IgD-negative memory B cell (primary cell): ENCODE data around the gene CD22. TPM values are rescaled to one million over a fixed set of nuclear protein-coding genes. Genes with fewer than 3 reads are reported as not detected.
A peak's percentile ranks its signal among the peaks of the same experiment; 100 is the strongest.
"Not testable (repeated sequence)": the region's sequence is repeated elsewhere in the genome, so short reads cannot be mapped to it uniquely, and the experiment has no call there.

Experiments
- H3K27ac Mint-ChIP-seq, 3 donors: one replicate each; pipeline ENCODE4 v1.8.0; 2020 to 2022; ENCODE audit warnings: mild to moderate bottlenecking in 3 of 3, mixed read lengths in 3 of 3, moderate library complexity in 1 of 3
- H3K27me3 Mint-ChIP-seq: one replicate; pipeline ENCODE4 v1.8.0; 2021; ENCODE audit warnings: mixed read lengths
- H3K36me3 Mint-ChIP-seq: one replicate; pipeline ENCODE4 v1.8.0; 2020; ENCODE audit warnings: mild to moderate bottlenecking, mixed read lengths
- H3K4me1 Mint-ChIP-seq, 3 donors: one replicate each; pipeline ENCODE4 v1.8.0; 2020 to 2022; ENCODE audit warnings: mixed read lengths in 3 of 3, mild to moderate bottlenecking in 1 of 3
- H3K4me3 Mint-ChIP-seq, 4 donors: one replicate each; pipeline ENCODE4 v1.8.0; 2020 to 2022; ENCODE audit warnings: mild to moderate bottlenecking in 4 of 4, mixed read lengths in 4 of 4, moderate library complexity in 3 of 4
- H3K9me3 Mint-ChIP-seq, 3 donors: one replicate each; pipeline ENCODE4 v1.8.0; 2020 to 2021; ENCODE audit warnings: mixed read lengths in 3 of 3, mild to moderate bottlenecking in 1 of 3
- polyA plus RNA-seq: library from polyadenylated mRNA; unstranded; fragments of 300-500 nt; fragmentation: Illumina TruSeq; gene quantifications from one replicate; pipeline ENCODE4 v1.2.3, GENCODE V29; 2021

Gene CD22
- polyA plus RNA-seq, result 494 TPM

- H3K27ac Mint-ChIP-seq, result peak within 1 kb of the TSS; percentile 60 to 98 (median 85)
- peaks cover 21 to 56% (median 36%) of the 10 kb centered on the region in 3 donors for H3K4me1 Mint-ChIP-seq
- peak within 1 kb of the TSS; percentile 88 to 98 (median 95) for H3K4me3 Mint-ChIP-seq
- H3K27me3 Mint-ChIP-seq, result no peaks in the 10 kb centered on the region
- peaks cover 3% of the 10 kb centered on the region for H3K36me3 Mint-ChIP-seq
- no peaks in the 10 kb centered on the region for H3K9me3 Mint-ChIP-seq
These were observed at the start of gene CD22 for GRCh38 chr19:35328851-35329285. Gene CD22, plus strand, starts transcription at chr19:35329187. Its CDS starts 2,854 bp downstream, at chr19:35332041.

GRCh38 chr19:35279374-35279773 lies 49.6 kb upstream of the CD22 start:
- Mint-ChIP-seq H3K36me3 (peaks cover 2% of the 10 kb centered on the region), H3K4me1 (peaks cover 16 to 25% (median 25%) of the 10 kb centered on the region in 3 donors), H3K9me3 (no peaks in the 10 kb centered on the region), H3K27ac (peak overlapping the region in 1 of 3 donors; percentile 31), H3K27me3 (no peaks in the 10 kb centered on the region), H3K4me3 (no peak overlapping the region)

DNA sequence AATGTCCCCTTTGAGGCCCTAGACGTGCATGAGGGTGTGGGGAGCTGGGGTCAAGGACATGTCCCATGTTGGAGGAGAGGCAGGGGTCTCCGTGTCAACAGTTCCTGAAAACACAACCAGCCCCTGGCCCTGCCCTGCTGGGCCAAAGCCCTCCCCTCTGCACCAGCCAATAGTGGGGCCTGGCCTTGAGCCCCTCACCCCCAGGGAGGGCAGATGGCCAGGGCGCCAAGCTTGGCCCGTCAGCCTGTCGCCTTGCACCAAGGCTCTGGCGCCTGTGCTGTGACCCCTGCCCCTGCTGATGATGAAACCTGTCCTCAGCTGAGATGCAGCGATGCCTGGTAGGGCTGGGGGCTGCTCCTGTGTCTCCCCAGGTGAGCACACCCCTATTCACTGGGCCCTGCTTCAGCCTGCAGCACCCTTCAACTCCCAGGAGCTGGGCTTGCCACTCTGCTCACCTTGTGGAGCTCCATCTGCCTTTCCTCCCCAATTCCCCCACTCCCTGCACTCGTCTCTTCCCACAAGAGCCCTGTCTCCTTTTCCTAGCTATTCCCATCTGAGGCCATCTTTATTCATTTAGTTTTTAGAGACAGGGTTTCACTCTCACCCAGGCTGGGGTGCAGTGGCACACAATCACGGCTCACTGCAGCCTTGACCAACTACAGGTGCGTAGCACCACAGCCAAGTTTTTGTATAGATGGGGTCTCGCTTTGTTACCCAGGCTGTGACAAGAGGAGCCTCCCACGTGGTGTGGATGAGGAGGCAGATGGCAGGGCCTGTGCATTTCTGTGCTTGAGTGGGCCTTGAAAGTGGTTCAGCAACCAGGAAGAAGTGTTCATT lies 48.8 kb upstream of the CD22 start:
- Mint-ChIP-seq H3K27me3 (no peaks in the 10 kb centered on the region), H3K36me3 (peaks cover 2% of the 10 kb centered on the region), H3K9me3 (no peaks in the 10 kb centered on the region), H3K4me3 (peak overlapping the region in 1 of 4 donors; percentile 20), H3K27ac (peak overlapping the region in 2 of 3 donors; percentile 31 to 63), H3K4me1 (peaks cover 16 to 25% (median 25%) of the 10 kb centered on the region in 3 donors)

GRCh38 chr19:35281303-35281702 lies 47.7 kb upstream of the CD22 start:
- Mint-ChIP-seq H3K27me3 (no peaks in the 10 kb centered on the region), H3K4me1 (peaks cover 13 to 25% (median 23%) of the 10 kb centered on the region in 3 donors), H3K27ac (peak overlapping the region in 1 of 3 donors; percentile 97), H3K9me3 (no peaks in the 10 kb centered on the region), H3K36me3 (peaks cover 2% of the 10 kb centered on the region), H3K4me3 (peak overlapping the region in 2 of 4 donors; percentile 1 to 3)

DNA sequence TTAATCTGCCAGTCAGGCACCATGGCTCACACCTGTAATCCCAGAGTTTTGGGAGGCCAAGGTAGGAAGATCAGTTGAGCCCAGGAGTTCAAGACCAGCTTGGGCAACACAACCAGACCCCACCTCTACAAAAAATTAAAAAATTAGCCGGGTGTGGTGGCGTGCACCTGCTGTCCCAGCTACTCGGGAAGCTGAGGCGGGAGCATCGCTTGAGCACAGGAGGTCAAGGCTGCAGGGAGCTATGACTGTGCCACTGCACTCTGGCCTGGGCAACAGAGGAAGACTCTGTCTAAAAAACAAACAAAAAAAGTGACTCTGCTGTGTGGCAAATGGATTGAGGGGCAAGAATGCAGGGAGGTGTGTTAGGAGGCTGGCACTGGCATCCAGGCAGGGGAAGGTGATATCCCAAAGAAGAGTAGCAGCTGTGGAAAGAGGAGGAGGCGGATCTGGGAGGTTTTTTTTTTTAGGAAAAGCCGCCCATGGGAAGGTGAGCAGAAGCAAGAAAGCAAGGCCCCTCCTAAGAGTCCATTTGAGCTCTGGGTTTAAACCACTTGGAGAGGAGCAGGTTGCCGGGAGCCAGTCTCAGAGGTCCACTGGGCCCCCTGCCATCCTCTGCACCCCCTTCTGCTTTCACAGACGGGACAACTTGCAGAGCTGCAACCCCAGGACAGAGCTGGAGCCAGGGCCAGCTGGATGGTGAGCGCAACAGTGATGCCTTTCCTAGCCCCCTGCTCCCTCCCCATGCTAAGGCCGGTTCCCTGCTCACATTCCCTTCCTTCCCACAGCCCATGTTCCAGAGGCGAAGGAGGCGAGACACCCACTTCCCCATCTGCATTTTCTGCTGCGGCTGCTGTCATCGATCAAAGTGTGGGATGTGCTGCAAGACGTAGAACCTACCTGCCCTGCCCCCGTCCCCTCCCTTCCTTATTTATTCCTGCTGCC lies 44.6 kb upstream of the CD22 start:
- peak overlapping the region in 1 of 3 donors; percentile 39 for H3K27ac Mint-ChIP-seq

DNA sequence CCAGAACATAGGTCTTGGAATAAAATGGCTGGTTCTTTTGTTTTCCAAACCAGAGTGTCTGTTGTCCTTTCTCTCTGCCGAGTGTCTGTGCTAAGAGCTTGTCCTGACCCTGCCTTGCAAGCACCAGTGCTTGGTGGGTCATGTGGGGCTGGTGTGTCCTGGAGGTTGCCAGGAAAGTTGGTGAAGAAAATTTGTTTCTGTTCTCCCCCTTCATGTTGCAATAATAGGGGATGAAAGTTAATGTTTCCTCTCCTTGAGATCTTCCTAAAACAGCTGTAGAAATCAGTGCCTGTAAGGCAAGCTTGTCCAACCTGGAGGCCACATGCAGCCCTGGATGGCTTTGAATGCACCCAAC lies 43.9 kb upstream of the CD22 start:
- Mint-ChIP-seq H3K9me3 (no peaks in the 10 kb centered on the region), H3K4me1 (peaks cover 13 to 25% (median 23%) of the 10 kb centered on the region in 3 donors), H3K36me3 (peaks cover 2% of the 10 kb centered on the region), H3K4me3 (no peak overlapping the region), H3K27ac (peak overlapping the region in 1 of 3 donors; percentile 39), H3K27me3 (no peaks in the 10 kb centered on the region)

More for the DNA sequence above, 44.6 kb upstream of the CD22 start:
- Mint-ChIP-seq H3K36me3 (peaks cover 2% of the 10 kb centered on the region), H3K27me3 (no peaks in the 10 kb centered on the region), H3K9me3 (no peaks in the 10 kb centered on the region), H3K4me3 (no peak overlapping the region), H3K4me1 (peaks cover 13 to 25% (median 23%) of the 10 kb centered on the region in 3 donors)

DNA sequence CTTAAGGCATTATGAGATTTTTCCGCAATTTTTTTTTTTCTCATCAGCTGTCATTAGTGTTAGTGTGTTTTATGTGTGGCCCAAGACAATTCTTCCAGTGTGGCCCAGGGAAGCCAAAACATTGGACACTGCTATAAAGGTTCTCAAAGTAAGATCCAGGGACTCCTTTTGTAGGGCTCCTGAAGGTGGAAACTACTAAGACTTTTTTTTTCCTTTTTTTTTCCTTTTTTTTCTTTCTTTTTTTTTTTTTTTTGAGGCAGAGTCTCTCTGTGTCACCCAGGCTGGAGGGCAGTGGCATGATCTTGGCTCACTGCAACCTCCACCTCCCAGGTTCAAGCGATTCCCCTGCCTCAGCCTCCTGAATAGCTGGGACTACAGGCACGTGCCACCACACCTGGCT lies 43.5 kb upstream of the CD22 start:
- not testable (repeated sequence) for H3K27me3 Mint-ChIP-seq, H3K9me3 Mint-ChIP-seq, H3K4me3 Mint-ChIP-seq, H3K36me3 Mint-ChIP-seq, H3K27ac Mint-ChIP-seq
- peaks cover 10 to 21% (median 21%) of the 10 kb centered on the region in 3 donors for H3K4me1 Mint-ChIP-seq

DNA sequence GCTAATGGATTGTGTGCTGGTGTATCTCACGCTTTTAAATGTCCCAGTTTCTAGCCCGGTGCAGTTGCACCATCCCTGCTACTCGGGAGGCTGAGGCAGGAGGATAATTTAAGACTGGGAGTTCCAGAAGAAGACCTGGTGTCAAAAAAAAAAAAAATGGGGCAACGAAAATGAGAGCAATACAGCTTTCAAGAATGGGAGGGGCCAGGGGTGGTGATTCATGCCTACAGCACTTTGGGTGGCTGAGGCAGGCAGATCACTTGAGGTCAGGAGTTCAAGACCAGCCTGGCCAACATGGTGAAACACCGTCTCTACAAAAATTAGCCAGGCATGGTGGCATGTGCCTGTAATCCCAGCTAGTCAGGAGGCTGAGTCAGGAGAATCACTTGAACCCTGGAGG lies 42.9 kb upstream of the CD22 start:
- H3K4me1 Mint-ChIP-seq, result peaks cover 9 to 17% (median 16%) of the 10 kb centered on the region in 3 donors
- H3K36me3 Mint-ChIP-seq, H3K9me3 Mint-ChIP-seq, H3K27ac Mint-ChIP-seq, H3K27me3 Mint-ChIP-seq, H3K4me3 Mint-ChIP-seq: not testable (repeated sequence)

GRCh38 chr19:35287713-35288112 lies 41.3 kb upstream of the CD22 start:
- H3K27ac Mint-ChIP-seq, result no peak overlapping the region
- H3K9me3 Mint-ChIP-seq, result no peaks in the 10 kb centered on the region
- peaks cover 4% of the 10 kb centered on the region for H3K27me3 Mint-ChIP-seq
- peaks cover 2% of the 10 kb centered on the region for H3K36me3 Mint-ChIP-seq
- no peak overlapping the region for H3K4me3 Mint-ChIP-seq
- peaks cover 6 to 14% (median 8%) of the 10 kb centered on the region in 3 donors for H3K4me1 Mint-ChIP-seq

GRCh38 chr19:35288331-35288730 lies 40.7 kb upstream of the CD22 start:
- no peaks in the 10 kb centered on the region for H3K9me3 Mint-ChIP-seq
- H3K27me3 Mint-ChIP-seq, result peaks cover 6% of the 10 kb centered on the region
- H3K4me3 Mint-ChIP-seq, result no peak overlapping the region
- H3K27ac Mint-ChIP-seq, result no peak overlapping the region
- peaks cover 2% of the 10 kb centered on the region for H3K36me3 Mint-ChIP-seq
- H3K4me1 Mint-ChIP-seq, result peaks cover 7 to 15% (median 12%) of the 10 kb centered on the region in 3 donors

GRCh38 chr19:35288906-35289305 lies 40.1 kb upstream of the CD22 start:
- H3K4me1 Mint-ChIP-seq, result peaks cover 7 to 15% (median 12%) of the 10 kb centered on the region in 3 donors
- peaks cover 6% of the 10 kb centered on the region for H3K27me3 Mint-ChIP-seq
- no peaks in the 10 kb centered on the region for H3K9me3 Mint-ChIP-seq
- H3K4me3 Mint-ChIP-seq, result no peak overlapping the region
- H3K36me3 Mint-ChIP-seq, result no peaks in the 10 kb centered on the region
- no peak overlapping the region for H3K27ac Mint-ChIP-seq

- peaks cover 6% of the 10 kb centered on the region for H3K27me3 Mint-ChIP-seq
- no peaks in the 10 kb centered on the region for H3K36me3 Mint-ChIP-seq
- H3K4me3 Mint-ChIP-seq, result no peak overlapping the region
- no peaks in the 10 kb centered on the region for H3K9me3 Mint-ChIP-seq
- H3K4me1 Mint-ChIP-seq, result peaks cover 11 to 13% (median 12%) of the 10 kb centered on the region in 3 donors
- no peak overlapping the region for H3K27ac Mint-ChIP-seq
These were observed 38.4 kb upstream of the CD22 start for GRCh38 chr19:35290381-35291127.

- Mint-ChIP-seq H3K36me3 (no peaks in the 10 kb centered on the region), H3K27ac (no peak overlapping the region), H3K9me3 (no peaks in the 10 kb centered on the region), H3K4me1 (peaks cover 12 to 18% (median 18%) of the 10 kb centered on the region in 3 donors), H3K4me3 (peak overlapping the region in 1 of 4 donors; percentile 73), H3K27me3 (peaks cover 6% of the 10 kb centered on the region)
These were observed 37.7 kb upstream of the CD22 start for GRCh38 chr19:35291259-35291658.

DNA sequence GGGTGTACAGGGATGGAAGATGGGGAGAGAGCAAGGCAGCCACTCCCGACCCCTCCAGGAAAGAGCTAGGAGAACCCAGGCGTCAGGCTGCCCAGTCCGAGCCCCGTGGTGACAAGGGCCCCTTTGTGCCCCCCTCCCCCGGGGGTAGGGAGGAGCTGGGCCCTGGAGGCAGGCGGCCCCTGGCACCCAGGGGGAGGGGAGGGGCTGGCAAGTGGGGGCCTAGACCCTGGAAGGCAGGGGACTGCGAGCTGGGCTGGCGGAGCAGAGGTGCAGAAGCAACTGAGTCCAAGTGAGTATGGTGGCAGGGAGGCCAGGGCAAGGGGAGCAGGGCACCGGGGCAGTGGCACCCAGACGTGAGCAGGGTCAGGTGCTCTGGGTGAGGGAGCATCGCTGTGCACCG lies 37.1 kb upstream of the CD22 start, which contains the start of gene MAG:
TSS of gene MAG (plus strand) at position 246 of the 400 bp plus-strand sequence. CDS start 3,248 bp downstream, outside the sequence.
- Mint-ChIP-seq H3K4me1 (peaks cover 12 to 18% (median 18%) of the 10 kb centered on the region in 3 donors), H3K9me3 (no peaks in the 10 kb centered on the region), H3K27ac (peak within 1 kb of the TSS in 1 of 3 donors; percentile 53), H3K4me3 (peak within 1 kb of the TSS in 1 of 4 donors; percentile 73), H3K27me3 (peaks cover 6% of the 10 kb centered on the region), H3K36me3 (no peaks in the 10 kb centered on the region)
